ENCODE data around the gene SYT5. TPM values are rescaled to one million over a fixed set of nuclear protein-coding genes. Genes with fewer than 3 reads are reported as not detected.

SYT5 gene
- total and polyA plus RNA-seq, 9 of the 15 experiments (the other 6 are each of a cell fraction or from before 2014, with no cell fraction given), result 1.3 to 20.9 (median 8.8) TPM

DNA sequence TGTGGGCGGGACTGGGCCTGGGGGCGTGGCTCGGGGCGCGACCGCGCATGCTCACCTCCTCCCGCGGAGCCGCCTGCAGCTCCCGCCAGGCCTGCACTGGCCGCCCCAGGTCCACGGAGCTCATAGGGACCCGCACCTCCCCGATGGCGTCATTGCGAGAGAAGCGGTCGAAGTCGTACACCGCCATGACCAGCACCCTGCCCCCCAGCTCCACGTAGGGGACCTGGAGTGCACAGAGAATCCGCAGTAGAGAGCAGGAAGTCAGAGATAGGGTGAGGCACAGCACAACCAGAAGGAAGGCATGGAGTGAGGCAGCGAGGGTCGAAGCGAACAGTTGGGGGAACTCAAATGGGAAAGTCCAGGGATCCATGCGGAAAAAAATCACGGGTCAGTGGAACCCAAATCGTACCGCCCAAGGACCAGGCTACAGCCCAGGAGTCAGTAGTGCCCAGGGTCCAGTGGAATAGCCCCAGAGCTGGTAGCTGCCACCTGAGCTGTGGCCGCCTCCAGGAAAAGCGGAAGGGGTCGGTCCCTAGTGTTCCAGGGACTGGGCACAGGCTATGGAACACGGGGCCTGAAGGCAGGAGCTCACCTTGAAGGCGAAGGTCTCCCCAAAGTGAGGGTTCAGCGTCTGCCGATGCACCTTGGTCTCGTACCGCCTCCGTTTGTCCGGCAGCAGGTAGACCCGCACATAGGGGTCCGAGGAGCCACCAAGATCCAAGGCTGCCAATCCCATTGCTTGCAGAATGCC lies 4.8 kb downstream of the SYT5 start:
- no peaks in the 10 kb centered on the region for H3K9me3 ChIP-seq (replicated peaks; ENCODE audit: control insufficient read depth, insufficient read depth, low read depth, low read length)
- H3K9me1 ChIP-seq (ENCODE audit: control insufficient read depth, insufficient read depth, low read length), result no peaks in the 10 kb centered on the region
- peaks cover 37 to 55% of the 10 kb centered on the region in 2 experiments for H3K4me1 ChIP-seq (replicated peaks in 1 of 2; ENCODE audit: control insufficient read depth in 2 of 2, insufficient read depth in 2 of 2, low read length in 2 of 2)
- POLR2A ChIA-PET, result interaction anchor here (0.6 to 2.7 kb wide), 13 partner anchors 9 to 278 kb away, joined by 3 to 19 read pairs (median 4); partner anchors contain the start of genes DNAAF3, PPP6R1, PTPRH and UBE2S
- no peaks in the 10 kb centered on the region for H3K27me3 ChIP-seq (ENCODE audit: control insufficient read depth in 2 of 2, insufficient read depth in 2 of 2, low read length in 2 of 2)
- DNase-seq (ENCODE audit: extremely low read depth in 1 of 4, low spot score in 3 of 4) (peak; percentile 90 to 96 (median 94)), FAIRE-seq (peak; percentile 91), ATAC-seq (peak; percentile 83)
- peak overlapping the region; percentile 72 to 94 for H3K9ac ChIP-seq (ENCODE audit: insufficient read depth in 1 of 2, low read depth in 2 of 2, low read length in 2 of 2)
- in situ Hi-C loops (cut with MboI), result no loop called here
- 21% methylated on average over 37 of the region's 43 CpGs for WGBS (ENCODE audit: insufficient coverage, low coverage, missing lambda C conversion rate)
- H3K4me3 ChIP-seq, result peak overlapping the region; percentile 60
- peak overlapping the region; percentile 75 for H3K27ac ChIP-seq (ENCODE audit: extremely low read depth, low read depth, low read length)
- no peaks in the 10 kb centered on the region; the same call in 2 of the 3 replicates for H3K79me2 ChIP-seq (ENCODE audit: control insufficient read depth, insufficient read depth, low read length)
- H4K20me1 ChIP-seq (replicated peaks; ENCODE audit: control insufficient read depth, insufficient read depth, low read length), result peaks cover 10% of the 10 kb centered on the region
- BruUV-seq (replicated peaks), result TSS peak; percentile 88
- no peaks in the 10 kb centered on the region for H3K36me3 ChIP-seq (ENCODE audit: control insufficient read depth, insufficient read depth, low read length)
- intact Hi-C loops (cut with micrococcal nuclease), result no loop called here
- H3K4me2 ChIP-seq (ENCODE audit: insufficient read depth, low read length), result peak overlapping the region; percentile 88
- peak overlapping the region; percentile 95 for H2AFZ ChIP-seq (ENCODE audit: low read depth, low read length)
- CTCF ChIA-PET (ENCODE audit: low intra/inter-chr PET ratio), result no interaction called here
- TF ChIP-seq ARID1B (IDR thresholded peaks at IDR 0.05) (peak; percentile 30; the same call in 1 of the 2 replicates), POLR3A (IDR thresholded peaks at IDR 0.05; ENCODE audit: borderline replicate concordance, extremely low read depth, insufficient read depth, insufficient read length) (no peak), LARP7 (IDR thresholded peaks at IDR 0.05) (no peak; the same call in 1 of the 2 replicates), MYC (IDR thresholded peaks at IDR 0.05; ENCODE audit: low read depth, low read length) (peak; percentile 51; the same call in 1 of the 2 replicates), MYC (CRISPR knock-in tag; IDR thresholded peaks at IDR 0.05; ENCODE audit: borderline replicate concordance, low read depth) (no peak), PTTG1 (tag; IDR thresholded peaks at IDR 0.05; ENCODE audit: low read depth) (no peak)
- TF ChIP-seq, protein P1, sequence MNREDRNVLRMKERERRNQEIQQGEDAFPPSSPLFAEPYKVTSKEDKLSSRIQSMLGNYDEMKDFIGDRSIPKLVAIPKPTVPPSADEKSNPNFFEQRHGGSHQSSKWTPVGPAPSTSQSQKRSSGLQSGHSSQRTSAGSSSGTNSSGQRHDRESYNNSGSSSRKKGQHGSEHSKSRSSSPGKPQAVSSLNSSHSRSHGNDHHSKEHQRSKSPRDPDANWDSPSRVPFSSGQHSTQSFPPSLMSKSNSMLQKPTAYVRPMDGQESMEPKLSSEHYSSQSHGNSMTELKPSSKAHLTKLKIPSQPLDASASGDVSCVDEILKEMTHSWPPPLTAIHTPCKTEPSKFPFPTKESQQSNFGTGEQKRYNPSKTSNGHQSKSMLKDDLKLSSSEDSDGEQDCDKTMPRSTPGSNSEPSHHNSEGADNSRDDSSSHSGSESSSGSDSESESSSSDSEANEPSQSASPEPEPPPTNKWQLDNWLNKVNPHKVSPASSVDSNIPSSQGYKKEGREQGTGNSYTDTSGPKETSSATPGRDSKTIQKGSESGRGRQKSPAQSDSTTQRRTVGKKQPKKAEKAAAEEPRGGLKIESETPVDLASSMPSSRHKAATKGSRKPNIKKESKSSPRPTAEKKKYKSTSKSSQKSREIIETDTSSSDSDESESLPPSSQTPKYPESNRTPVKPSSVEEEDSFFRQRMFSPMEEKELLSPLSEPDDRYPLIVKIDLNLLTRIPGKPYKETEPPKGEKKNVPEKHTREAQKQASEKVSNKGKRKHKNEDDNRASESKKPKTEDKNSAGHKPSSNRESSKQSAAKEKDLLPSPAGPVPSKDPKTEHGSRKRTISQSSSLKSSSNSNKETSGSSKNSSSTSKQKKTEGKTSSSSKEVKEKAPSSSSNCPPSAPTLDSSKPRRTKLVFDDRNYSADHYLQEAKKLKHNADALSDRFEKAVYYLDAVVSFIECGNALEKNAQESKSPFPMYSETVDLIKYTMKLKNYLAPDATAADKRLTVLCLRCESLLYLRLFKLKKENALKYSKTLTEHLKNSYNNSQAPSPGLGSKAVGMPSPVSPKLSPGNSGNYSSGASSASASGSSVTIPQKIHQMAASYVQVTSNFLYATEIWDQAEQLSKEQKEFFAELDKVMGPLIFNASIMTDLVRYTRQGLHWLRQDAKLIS (CRISPR knock-in tag; IDR thresholded peaks at IDR 0.05), result no peak
- TF ChIP-seq, protein P2, sequence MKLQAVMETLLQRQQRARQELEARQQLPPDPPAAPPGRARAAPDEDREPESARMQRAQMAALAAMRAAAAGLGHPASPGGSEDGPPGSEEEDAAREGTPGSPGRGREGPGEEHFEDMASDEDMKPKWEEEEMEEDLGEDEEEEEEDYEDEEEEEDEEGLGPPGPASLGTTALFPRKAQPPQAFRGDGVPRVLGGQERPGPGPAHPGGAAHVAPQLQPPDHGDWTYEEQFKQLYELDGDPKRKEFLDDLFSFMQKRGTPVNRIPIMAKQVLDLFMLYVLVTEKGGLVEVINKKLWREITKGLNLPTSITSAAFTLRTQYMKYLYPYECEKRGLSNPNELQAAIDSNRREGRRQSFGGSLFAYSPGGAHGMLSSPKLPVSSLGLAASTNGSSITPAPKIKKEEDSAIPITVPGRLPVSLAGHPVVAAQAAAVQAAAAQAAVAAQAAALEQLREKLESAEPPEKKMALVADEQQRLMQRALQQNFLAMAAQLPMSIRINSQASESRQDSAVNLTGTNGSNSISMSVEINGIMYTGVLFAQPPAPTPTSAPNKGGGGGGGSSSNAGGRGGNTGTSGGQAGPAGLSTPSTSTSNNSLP (IDR thresholded peaks at IDR 0.05; ENCODE audit: borderline replicate concordance, low read depth, low read length), result no peak
- TF ChIP-seq, protein P3, sequence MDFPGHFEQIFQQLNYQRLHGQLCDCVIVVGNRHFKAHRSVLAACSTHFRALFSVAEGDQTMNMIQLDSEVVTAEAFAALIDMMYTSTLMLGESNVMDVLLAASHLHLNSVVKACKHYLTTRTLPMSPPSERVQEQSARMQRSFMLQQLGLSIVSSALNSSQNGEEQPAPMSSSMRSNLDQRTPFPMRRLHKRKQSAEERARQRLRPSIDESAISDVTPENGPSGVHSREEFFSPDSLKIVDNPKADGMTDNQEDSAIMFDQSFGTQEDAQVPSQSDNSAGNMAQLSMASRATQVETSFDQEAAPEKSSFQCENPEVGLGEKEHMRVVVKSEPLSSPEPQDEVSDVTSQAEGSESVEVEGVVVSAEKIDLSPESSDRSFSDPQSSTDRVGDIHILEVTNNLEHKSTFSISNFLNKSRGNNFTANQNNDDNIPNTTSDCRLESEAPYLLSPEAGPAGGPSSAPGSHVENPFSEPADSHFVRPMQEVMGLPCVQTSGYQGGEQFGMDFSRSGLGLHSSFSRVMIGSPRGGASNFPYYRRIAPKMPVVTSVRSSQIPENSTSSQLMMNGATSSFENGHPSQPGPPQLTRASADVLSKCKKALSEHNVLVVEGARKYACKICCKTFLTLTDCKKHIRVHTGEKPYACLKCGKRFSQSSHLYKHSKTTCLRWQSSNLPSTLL (IDR thresholded peaks at IDR 0.05), result no peak
- TF ChIP-seq, protein P4, sequence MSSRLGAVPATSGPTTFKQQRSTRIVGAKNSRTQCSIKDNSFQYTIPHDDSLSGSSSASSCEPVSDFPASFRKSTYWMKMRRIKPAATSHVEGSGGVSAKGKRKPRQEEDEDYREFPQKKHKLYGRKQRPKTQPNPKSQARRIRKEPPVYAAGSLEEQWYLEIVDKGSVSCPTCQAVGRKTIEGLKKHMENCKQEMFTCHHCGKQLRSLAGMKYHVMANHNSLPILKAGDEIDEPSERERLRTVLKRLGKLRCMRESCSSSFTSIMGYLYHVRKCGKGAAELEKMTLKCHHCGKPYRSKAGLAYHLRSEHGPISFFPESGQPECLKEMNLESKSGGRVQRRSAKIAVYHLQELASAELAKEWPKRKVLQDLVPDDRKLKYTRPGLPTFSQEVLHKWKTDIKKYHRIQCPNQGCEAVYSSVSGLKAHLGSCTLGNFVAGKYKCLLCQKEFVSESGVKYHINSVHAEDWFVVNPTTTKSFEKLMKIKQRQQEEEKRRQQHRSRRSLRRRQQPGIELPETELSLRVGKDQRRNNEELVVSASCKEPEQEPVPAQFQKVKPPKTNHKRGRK (tag; IDR thresholded peaks at IDR 0.05), result no peak
